ENCODE data around the gene ERFL. TPM values are rescaled to one million over a fixed set of nuclear protein-coding genes. Genes with fewer than 3 reads are reported as not detected.

Gene ERFL
- total and polyA plus RNA-seq, 2 experiments from 2014 or later = 0.69 TPM; not detected in 1

DNA sequence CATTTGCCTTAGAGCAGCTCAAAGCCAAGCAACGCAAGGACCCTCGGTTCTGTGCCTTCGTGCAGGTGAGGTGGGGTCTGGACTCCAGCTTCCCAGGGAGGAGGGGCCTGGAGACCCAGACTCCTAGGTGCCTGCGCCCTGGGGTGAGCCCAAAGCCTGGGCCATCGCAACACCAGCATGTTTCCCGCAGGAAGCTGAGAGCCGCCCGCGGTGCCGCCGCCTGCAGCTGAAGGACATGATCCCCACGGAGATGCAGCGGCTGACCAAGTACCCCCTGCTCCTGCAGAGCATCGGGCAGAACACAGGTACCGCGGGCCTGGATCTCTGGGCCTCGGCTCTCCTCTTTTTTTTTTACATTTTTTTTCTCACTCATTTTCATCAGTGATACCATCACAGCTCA, 25.7 kb downstream of the ERFL start (continued):
- TF ChIP-seq, protein P1, sequence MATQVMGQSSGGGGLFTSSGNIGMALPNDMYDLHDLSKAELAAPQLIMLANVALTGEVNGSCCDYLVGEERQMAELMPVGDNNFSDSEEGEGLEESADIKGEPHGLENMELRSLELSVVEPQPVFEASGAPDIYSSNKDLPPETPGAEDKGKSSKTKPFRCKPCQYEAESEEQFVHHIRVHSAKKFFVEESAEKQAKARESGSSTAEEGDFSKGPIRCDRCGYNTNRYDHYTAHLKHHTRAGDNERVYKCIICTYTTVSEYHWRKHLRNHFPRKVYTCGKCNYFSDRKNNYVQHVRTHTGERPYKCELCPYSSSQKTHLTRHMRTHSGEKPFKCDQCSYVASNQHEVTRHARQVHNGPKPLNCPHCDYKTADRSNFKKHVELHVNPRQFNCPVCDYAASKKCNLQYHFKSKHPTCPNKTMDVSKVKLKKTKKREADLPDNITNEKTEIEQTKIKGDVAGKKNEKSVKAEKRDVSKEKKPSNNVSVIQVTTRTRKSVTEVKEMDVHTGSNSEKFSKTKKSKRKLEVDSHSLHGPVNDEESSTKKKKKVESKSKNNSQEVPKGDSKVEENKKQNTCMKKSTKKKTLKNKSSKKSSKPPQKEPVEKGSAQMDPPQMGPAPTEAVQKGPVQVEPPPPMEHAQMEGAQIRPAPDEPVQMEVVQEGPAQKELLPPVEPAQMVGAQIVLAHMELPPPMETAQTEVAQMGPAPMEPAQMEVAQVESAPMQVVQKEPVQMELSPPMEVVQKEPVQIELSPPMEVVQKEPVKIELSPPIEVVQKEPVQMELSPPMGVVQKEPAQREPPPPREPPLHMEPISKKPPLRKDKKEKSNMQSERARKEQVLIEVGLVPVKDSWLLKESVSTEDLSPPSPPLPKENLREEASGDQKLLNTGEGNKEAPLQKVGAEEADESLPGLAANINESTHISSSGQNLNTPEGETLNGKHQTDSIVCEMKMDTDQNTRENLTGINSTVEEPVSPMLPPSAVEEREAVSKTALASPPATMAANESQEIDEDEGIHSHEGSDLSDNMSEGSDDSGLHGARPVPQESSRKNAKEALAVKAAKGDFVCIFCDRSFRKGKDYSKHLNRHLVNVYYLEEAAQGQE (IDR thresholded peaks at IDR 0.05; ENCODE audit: unreplicated experiment) = no peak
- TF ChIP-seq STAT1 (IDR thresholded peaks at IDR 0.05; ENCODE audit: unreplicated experiment) (no peak), EZH2 (IDR thresholded peaks at IDR 0.05; ENCODE audit: low read depth, unreplicated experiment) (no peak), EZH2phosphoT487 (IDR thresholded peaks at IDR 0.05; ENCODE audit: unreplicated experiment) (no peak)
- TF ChIP-seq, protein P2, sequence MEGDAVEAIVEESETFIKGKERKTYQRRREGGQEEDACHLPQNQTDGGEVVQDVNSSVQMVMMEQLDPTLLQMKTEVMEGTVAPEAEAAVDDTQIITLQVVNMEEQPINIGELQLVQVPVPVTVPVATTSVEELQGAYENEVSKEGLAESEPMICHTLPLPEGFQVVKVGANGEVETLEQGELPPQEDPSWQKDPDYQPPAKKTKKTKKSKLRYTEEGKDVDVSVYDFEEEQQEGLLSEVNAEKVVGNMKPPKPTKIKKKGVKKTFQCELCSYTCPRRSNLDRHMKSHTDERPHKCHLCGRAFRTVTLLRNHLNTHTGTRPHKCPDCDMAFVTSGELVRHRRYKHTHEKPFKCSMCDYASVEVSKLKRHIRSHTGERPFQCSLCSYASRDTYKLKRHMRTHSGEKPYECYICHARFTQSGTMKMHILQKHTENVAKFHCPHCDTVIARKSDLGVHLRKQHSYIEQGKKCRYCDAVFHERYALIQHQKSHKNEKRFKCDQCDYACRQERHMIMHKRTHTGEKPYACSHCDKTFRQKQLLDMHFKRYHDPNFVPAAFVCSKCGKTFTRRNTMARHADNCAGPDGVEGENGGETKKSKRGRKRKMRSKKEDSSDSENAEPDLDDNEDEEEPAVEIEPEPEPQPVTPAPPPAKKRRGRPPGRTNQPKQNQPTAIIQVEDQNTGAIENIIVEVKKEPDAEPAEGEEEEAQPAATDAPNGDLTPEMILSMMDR (conservative IDR thresholded peaks at IDR 0.05; ENCODE audit: low read depth in 2 of 2) = no peak

DNA sequence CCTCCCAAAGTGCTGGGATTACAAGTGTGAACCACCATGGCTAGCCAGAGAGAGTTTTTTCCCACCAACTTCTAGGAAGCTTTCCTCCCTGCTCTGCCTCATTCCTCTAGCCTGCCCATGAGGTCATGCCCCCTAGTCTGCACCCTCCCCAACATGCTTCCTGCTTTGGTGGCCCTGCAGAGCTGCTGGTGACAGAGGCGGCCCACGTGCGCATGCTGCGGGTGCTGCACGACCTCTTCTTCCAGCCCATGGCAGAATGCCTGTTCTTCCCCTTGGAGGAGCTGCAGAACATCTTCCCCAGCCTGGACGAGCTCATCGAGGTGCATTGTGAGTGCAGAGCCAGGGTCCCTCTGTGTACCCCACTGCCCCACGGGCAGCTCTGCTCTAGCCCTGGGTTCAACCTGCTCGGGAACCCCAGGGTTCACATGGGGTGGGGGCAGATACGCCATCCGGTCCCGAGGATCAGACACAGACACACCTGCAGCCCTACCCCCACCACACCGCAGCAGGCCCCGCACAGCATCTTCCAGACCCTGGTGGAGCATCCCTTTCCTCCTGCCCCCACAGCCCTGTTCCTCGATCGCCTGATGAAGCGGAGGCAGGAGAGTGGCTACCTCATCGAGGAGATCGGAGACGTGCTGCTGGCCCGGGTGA, 26.4 kb downstream of the ERFL start:
- no peak overlapping the region for H3K4me2 ChIP-seq
- Mint-ChIP-seq H3K4me3 (no peak overlapping the region), H3K9me3 (no peaks in the 10 kb centered on the region; the same call in 2 of the 3 replicates), H3K36me3 (ENCODE audit: low read depth) (peaks cover 53% of the 10 kb centered on the region), H3K27ac (no peak overlapping the region), H3K27me3 (ENCODE audit: insufficient read depth, low read depth, poor library complexity) (peaks cover 9% of the 10 kb centered on the region), H3K4me1 (peaks cover 12% of the 10 kb centered on the region)
- no peak overlapping the region for H3K27ac ChIP-seq (ENCODE audit: low read depth)
- peaks cover 7% of the 10 kb centered on the region; the same call in 1 of the 2 replicates for H3K36me3 ChIP-seq (ENCODE audit: insufficient read depth)
- H3K9me2 ChIP-seq (ENCODE audit: insufficient read depth) = no peaks in the 10 kb centered on the region
- H3K79me2 ChIP-seq (replicated peaks; ENCODE audit: insufficient read depth) = no peaks in the 10 kb centered on the region
- no peaks in the 10 kb centered on the region for H3F3A ChIP-seq (replicated peaks; ENCODE audit: low read depth)
- ATAC-seq (no peak), DNase-seq (ENCODE audit: low spot score) (no peak)
- H3K4me3 ChIP-seq = no peak overlapping the region
- H4K20me1 ChIP-seq (replicated peaks; ENCODE audit: insufficient read depth) = no peaks in the 10 kb centered on the region; the same call in 1 of the 2 replicates
- H3K4me1 ChIP-seq (ENCODE audit: insufficient read depth) = no peaks in the 10 kb centered on the region; the same call in 1 of the 2 replicates
- H3K27me3 ChIP-seq (ENCODE audit: insufficient read depth) = no peaks in the 10 kb centered on the region
- no peak overlapping the region for H2AFZ ChIP-seq
- no peak for TF ChIP-seq ZNF331 (CRISPR knock-in tag; IDR thresholded peaks at IDR 0.05; ENCODE audit: low read depth)
- TF ChIP-seq JUNB (IDR thresholded peaks at IDR 0.05; ENCODE audit: unreplicated experiment) = no peak
- no peak for TF ChIP-seq STAT1 (IDR thresholded peaks at IDR 0.05; ENCODE audit: unreplicated experiment)
- TF ChIP-seq CREB1 (CRISPR knock-in tag; IDR thresholded peaks at IDR 0.05; ENCODE audit: low read depth) = no peak
- TF ChIP-seq NANOG (IDR thresholded peaks at IDR 0.05; ENCODE audit: borderline replicate concordance) = no peak
- TF ChIP-seq, protein P2 (conservative IDR thresholded peaks at IDR 0.05; ENCODE audit: low read depth in 2 of 2) = no peak
- TF ChIP-seq, protein P3, sequence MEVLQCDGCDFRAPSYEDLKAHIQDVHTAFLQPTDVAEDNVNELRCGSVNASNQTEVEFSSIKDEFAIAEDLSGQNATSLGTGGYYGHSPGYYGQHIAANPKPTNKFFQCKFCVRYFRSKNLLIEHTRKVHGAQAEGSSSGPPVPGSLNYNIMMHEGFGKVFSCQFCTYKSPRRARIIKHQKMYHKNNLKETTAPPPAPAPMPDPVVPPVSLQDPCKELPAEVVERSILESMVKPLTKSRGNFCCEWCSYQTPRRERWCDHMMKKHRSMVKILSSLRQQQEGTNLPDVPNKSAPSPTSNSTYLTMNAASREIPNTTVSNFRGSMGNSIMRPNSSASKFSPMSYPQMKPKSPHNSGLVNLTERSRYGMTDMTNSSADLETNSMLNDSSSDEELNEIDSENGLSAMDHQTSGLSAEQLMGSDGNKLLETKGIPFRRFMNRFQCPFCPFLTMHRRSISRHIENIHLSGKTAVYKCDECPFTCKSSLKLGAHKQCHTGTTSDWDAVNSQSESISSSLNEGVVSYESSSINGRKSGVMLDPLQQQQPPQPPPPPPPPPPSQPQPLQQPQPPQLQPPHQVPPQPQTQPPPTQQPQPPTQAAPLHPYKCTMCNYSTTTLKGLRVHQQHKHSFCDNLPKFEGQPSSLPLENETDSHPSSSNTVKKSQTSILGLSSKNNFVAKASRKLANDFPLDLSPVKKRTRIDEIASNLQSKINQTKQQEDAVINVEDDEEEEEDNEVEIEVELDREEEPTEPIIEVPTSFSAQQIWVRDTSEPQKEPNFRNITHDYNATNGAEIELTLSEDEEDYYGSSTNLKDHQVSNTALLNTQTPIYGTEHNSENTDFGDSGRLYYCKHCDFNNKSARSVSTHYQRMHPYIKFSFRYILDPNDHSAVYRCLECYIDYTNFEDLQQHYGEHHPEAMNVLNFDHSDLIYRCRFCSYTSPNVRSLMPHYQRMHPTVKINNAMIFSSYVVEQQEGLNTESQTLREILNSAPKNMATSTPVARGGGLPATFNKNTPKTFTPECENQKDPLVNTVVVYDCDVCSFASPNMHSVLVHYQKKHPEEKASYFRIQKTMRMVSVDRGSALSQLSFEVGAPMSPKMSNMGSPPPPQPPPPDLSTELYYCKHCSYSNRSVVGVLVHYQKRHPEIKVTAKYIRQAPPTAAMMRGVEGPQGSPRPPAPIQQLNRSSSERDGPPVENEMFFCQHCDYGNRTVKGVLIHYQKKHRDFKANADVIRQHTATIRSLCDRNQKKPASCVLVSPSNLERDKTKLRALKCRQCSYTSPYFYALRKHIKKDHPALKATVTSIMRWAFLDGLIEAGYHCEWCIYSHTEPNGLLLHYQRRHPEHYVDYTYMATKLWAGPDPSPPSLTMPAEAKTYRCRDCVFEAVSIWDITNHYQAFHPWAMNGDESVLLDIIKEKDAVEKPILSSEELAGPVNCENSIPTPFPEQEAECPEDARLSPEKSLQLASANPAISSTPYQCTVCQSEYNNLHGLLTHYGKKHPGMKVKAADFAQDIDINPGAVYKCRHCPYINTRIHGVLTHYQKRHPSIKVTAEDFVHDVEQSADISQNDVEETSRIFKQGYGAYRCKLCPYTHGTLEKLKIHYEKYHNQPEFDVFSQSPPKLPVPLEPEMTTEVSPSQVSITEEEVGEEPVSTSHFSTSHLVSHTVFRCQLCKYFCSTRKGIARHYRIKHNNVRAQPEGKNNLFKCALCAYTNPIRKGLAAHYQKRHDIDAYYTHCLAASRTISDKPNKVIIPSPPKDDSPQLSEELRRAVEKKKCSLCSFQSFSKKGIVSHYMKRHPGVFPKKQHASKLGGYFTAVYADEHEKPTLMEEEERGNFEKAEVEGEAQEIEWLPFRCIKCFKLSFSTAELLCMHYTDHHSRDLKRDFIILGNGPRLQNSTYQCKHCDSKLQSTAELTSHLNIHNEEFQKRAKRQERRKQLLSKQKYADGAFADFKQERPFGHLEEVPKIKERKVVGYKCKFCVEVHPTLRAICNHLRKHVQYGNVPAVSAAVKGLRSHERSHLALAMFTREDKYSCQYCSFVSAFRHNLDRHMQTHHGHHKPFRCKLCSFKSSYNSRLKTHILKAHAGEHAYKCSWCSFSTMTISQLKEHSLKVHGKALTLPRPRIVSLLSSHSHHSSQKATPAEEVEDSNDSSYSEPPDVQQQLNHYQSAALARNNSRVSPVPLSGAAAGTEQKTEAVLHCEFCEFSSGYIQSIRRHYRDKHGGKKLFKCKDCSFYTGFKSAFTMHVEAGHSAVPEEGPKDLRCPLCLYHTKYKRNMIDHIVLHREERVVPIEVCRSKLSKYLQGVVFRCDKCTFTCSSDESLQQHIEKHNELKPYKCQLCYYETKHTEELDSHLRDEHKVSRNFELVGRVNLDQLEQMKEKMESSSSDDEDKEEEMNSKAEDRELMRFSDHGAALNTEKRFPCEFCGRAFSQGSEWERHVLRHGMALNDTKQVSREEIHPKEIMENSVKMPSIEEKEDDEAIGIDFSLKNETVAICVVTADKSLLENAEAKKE (CRISPR knock-in tag; IDR thresholded peaks at IDR 0.05) = no peak

Measured in GM23338 (cell line).